22Rv1 (cell line): ENCODE measurements around the gene LRIG3.

Experiments used
- ZFX ChIP-seq: fragments of 450-650 bp; IDR thresholded peaks from 2 replicates; pipeline ENCODE4 v1.6.1; 2017; ENCODE audit warnings: antibody characterized with exemption, borderline replicate concordance
- TF ChIP-seq, protein P1 (sequence below): fragments of 450-650 bp; IDR thresholded peaks from 2 replicates; pipeline ENCODE4 v1.5.1; 2017; ENCODE audit warnings: mild to moderate bottlenecking

- TF ChIP-seq, protein P1, sequence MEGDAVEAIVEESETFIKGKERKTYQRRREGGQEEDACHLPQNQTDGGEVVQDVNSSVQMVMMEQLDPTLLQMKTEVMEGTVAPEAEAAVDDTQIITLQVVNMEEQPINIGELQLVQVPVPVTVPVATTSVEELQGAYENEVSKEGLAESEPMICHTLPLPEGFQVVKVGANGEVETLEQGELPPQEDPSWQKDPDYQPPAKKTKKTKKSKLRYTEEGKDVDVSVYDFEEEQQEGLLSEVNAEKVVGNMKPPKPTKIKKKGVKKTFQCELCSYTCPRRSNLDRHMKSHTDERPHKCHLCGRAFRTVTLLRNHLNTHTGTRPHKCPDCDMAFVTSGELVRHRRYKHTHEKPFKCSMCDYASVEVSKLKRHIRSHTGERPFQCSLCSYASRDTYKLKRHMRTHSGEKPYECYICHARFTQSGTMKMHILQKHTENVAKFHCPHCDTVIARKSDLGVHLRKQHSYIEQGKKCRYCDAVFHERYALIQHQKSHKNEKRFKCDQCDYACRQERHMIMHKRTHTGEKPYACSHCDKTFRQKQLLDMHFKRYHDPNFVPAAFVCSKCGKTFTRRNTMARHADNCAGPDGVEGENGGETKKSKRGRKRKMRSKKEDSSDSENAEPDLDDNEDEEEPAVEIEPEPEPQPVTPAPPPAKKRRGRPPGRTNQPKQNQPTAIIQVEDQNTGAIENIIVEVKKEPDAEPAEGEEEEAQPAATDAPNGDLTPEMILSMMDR = no peak
- no peak for TF ChIP-seq ZFX
These were observed 35.4 kb downstream of the LRIG3 start for GRCh38 chr12:58884916-58885315.
